ENCODE results near the gene KRTAP6-2. TPM values are rescaled to one million over a fixed set of nuclear protein-coding genes. Genes with fewer than 3 reads are reported as not detected.

KRTAP6-2 gene
- total RNA-seq, 1 experiment from 2014 or later: not detected

Other genes with a start within 250 kb of the KRTAP6-2 start
- gene KRTAP13-2, start 226.6 kb downstream of the KRTAP6-2 start, total RNA-seq (2014; rRNA removed; shearing (Covaris generic)): not detected in 2 replicates
- not detected in 2 replicates for gene KRTAP13-1, start 202.9 kb downstream of the KRTAP6-2 start, total RNA-seq (2014; rRNA removed; shearing (Covaris generic))
- gene KRTAP13-3, start 173.0 kb downstream of the KRTAP6-2 start, total RNA-seq (2014; rRNA removed; shearing (Covaris generic)): not detected in 2 replicates
- not detected in 2 replicates for gene KRTAP13-4, start 168.7 kb downstream of the KRTAP6-2 start, total RNA-seq (2014; rRNA removed; shearing (Covaris generic))
- gene KRTAP15-1, start 158.6 kb downstream of the KRTAP6-2 start, total RNA-seq (2014; rRNA removed; shearing (Covaris generic)): not detected in 2 replicates
- not detected in 2 replicates for gene KRTAP19-1, start 118.5 kb downstream of the KRTAP6-2 start, total RNA-seq (2014; rRNA removed; shearing (Covaris generic))
- gene KRTAP19-2, start 111.5 kb downstream of the KRTAP6-2 start, total RNA-seq (2014; rRNA removed; shearing (Covaris generic)): not detected in 2 replicates
- not detected in 2 replicates for gene KRTAP19-3, start 106.9 kb downstream of the KRTAP6-2 start, total RNA-seq (2014; rRNA removed; shearing (Covaris generic))
- not detected in 2 replicates for gene KRTAP19-4, start 101.7 kb downstream of the KRTAP6-2 start, total RNA-seq (2014; rRNA removed; shearing (Covaris generic))
- not detected in 2 replicates for gene KRTAP19-5, start 96.8 kb downstream of the KRTAP6-2 start, total RNA-seq (2014; rRNA removed; shearing (Covaris generic))
- gene KRTAP19-6, start 57.0 kb downstream of the KRTAP6-2 start, total RNA-seq (2014; rRNA removed; shearing (Covaris generic)): not detected in 2 replicates
- gene KRTAP19-7, start 37.6 kb downstream of the KRTAP6-2 start, total RNA-seq (2014; rRNA removed; shearing (Covaris generic)): not detected in 2 replicates
- gene KRTAP22-2, start 8.5 kb downstream of the KRTAP6-2 start, total RNA-seq (2014; rRNA removed; shearing (Covaris generic)): not detected in 2 replicates
- not detected in 2 replicates for gene KRTAP6-3, start 6.5 kb downstream of the KRTAP6-2 start, total RNA-seq (2014; rRNA removed; shearing (Covaris generic))
- gene KRTAP22-1, start 2.2 kb upstream of the KRTAP6-2 start, total RNA-seq (2014; rRNA removed; shearing (Covaris generic)): not detected in 2 replicates
- not detected in 2 replicates for gene KRTAP6-1, start 15.0 kb upstream of the KRTAP6-2 start, total RNA-seq (2014; rRNA removed; shearing (Covaris generic))
- not detected in 2 replicates for gene KRTAP20-1, start 17.5 kb upstream of the KRTAP6-2 start, total RNA-seq (2014; rRNA removed; shearing (Covaris generic))
- gene KRTAP20-4, start 21.7 kb upstream of the KRTAP6-2 start, total RNA-seq (2014; rRNA removed; shearing (Covaris generic)): not detected in 2 replicates
- gene KRTAP20-2, start 36.3 kb upstream of the KRTAP6-2 start, total RNA-seq (2014; rRNA removed; shearing (Covaris generic)): not detected in 2 replicates
- gene KRTAP20-3, start 44.0 kb upstream of the KRTAP6-2 start, total RNA-seq (2014; rRNA removed; shearing (Covaris generic)): not detected in 2 replicates
- gene KRTAP21-3, start 119.9 kb upstream of the KRTAP6-2 start, total RNA-seq (2014; rRNA removed; shearing (Covaris generic)): not detected in 2 replicates
- gene KRTAP21-2, start 148.4 kb upstream of the KRTAP6-2 start, total RNA-seq (2014; rRNA removed; shearing (Covaris generic)): not detected in 2 replicates
- not detected in 2 replicates for gene KRTAP21-1, start 156.5 kb upstream of the KRTAP6-2 start, total RNA-seq (2014; rRNA removed; shearing (Covaris generic))
- not detected in 2 replicates for gene KRTAP8-1, start 214.4 kb upstream of the KRTAP6-2 start, total RNA-seq (2014; rRNA removed; shearing (Covaris generic))
- not detected in 2 replicates for gene KRTAP7-1, start 230.9 kb upstream of the KRTAP6-2 start, total RNA-seq (2014; rRNA removed; shearing (Covaris generic))